ENCODE measurements around the gene HSPA1B.

DNA sequence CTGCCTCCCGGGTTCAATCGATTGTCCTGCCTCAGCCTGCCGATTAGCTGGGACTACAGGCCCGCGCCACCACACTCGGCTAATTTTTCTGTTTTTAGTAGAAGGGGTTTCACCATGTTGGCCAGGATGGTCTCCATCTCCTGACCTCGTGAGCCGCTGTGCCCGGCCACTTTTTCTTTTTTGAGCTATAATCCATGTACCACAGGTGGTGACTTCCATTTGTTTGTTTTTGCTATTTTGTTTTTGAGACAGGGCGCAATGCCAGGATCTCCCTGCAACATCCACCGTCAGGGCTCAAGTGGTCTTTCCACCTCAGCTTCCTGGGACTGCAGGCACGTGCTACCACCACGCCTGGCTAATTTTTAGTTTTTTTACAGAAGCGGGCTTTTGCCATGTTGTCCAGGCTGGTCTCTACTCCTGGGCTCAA, 8.5 kb downstream of the HSPA1B start:
- no peak for TF ChIP-seq CTCF (IDR thresholded peaks at IDR 0.05)
- no peak for TF ChIP-seq POLR2A (IDR thresholded peaks at IDR 0.05)

Data from lower leg skin (tissue), 3 donors.